ENCODE data around the gene FURIN.

FURIN gene

GRCh38 chr15:90884719-90885431 lies 16.5 kb downstream of the FURIN start:
- peak overlapping the region; percentile 76 for H3K4me3 ChIP-seq (ENCODE audit: low read depth, low read length)

DNA sequence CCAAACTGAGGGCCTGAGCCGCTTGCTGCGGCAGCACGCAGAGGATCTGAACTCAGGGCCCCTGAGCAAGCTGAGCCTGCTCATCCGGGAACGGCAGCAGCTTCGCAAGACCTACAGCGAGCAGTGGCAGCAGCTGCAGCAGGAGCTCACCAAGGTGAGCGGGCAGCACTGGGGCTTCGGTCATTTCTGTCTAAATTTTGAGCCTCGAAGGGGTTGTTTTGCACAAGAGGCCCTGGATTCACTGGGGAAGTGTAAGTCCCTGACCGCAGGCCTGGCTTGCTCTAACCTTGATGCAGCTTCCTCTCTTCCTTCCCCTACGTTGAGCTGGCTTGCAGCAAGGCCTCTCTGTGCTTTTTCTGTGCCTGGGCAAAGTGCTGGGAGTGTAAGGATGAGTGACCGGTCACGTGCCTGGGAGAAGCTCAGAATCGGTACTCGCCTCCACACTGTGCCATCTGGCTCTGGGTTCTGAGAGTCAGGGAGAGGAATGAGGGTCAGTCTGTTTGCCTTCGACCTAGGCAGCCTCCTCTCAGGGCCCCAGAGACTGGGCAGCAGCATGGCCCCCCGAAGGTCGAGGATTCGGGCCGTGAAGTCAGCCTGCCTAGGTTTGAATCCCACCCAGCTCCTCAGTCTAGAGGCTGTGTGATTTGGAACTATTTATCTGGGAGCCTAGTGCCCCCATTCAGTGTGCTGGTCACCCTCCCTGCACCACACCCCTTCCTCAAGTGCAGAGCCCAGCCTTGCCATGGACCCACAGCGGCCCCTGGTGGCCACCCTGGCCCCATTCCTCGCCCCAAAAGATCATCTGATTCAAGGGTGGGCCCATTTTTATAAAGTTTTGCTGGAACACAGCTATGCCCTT lies 17.3 kb downstream of the FURIN start:
- peak overlapping the region; percentile 76 for H3K4me3 ChIP-seq (ENCODE audit: low read depth, low read length)
- peak; percentile 97 for TF ChIP-seq CTCF (IDR thresholded peaks at IDR 0.05; ENCODE audit: borderline replicate concordance, insufficient read depth, low read depth, low read length)

More at GRCh38 chr15:90884719-90885431, 16.5 kb downstream of the FURIN start:
- no peak for TF ChIP-seq CTCF (IDR thresholded peaks at IDR 0.05; ENCODE audit: borderline replicate concordance, insufficient read depth, low read depth, low read length)

DNA sequence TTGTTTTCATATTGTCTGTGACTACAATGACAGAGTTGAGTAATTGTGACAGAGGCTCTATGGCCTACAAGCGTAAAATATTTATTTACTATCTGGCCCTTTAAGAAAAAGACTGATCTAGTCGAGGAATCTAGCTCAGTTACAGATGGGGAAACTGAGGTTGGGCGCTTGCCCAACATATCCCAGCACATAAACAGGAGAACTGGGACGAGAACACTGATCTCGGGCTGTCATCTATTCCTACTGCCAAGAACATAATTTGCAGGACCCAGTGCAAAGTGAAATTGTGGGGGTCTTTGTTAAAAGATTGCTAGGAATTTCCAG lies 17.9 kb downstream of the FURIN start:
- TF ChIP-seq CTCF (IDR thresholded peaks at IDR 0.05; ENCODE audit: borderline replicate concordance, insufficient read depth, low read depth, low read length): no peak
- H3K4me3 ChIP-seq (ENCODE audit: low read depth, low read length): no peak overlapping the region

- TF ChIP-seq CTCF (IDR thresholded peaks at IDR 0.05; ENCODE audit: borderline replicate concordance, insufficient read depth, low read depth, low read length): no peak
- H3K4me3 ChIP-seq (ENCODE audit: low read depth, low read length): no peak overlapping the region
These were observed 18.7 kb downstream of the FURIN start for GRCh38 chr15:90887037-90887481.

DNA sequence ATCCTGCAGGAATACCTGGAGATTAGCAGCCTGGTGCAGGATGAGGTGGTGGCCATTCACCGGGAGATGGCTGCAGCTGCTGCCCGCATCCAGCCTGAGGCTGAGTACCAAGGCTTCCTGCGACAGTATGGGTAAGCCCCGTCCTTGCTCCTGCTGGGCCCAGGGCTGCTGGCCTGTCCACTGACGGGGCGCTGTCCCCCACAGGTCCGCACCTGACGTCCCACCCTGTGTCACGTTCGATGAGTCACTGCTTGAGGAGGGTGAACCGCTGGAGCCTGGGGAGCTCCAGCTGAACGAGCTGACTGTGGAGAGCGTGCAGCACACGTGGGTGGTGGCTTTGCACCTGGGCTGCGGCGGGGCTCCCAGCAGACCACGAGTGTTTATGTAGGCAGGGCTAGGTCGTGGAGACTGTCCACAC lies 20.9 kb downstream of the FURIN start:
- no peak for TF ChIP-seq CTCF (IDR thresholded peaks at IDR 0.05; ENCODE audit: borderline replicate concordance, insufficient read depth, low read depth, low read length)
- no peak overlapping the region for H3K4me3 ChIP-seq (ENCODE audit: low read depth, low read length)

GRCh38 chr15:90889736-90890456 lies 21.5 kb downstream of the FURIN start:
- no peak for TF ChIP-seq CTCF (IDR thresholded peaks at IDR 0.05; ENCODE audit: borderline replicate concordance, insufficient read depth, low read depth, low read length)
- H3K4me3 ChIP-seq (ENCODE audit: low read depth, low read length): no peak overlapping the region

All from GM12875 (cell line).